Heart right ventricle (tissue), 16 donors: ENCODE data around the gene MYH4. TPM values are rescaled to one million over a fixed set of nuclear protein-coding genes. Genes with fewer than 3 reads are reported as not detected.

ENCODE experiments used
- ATAC-seq, 8 donors: fragments of 200-7000 bp; cut with Tn5 transposase; one replicate each; pipeline ENCODE4 v1.9.1; 2020; ENCODE audit warnings: mild to moderate bottlenecking in 8 of 8, moderate library complexity in 8 of 8, moderate number of reproducible peaks in 1 of 8
- DNase-seq, 2 donors: peaks; one replicate each; pipeline ENCODE4 v3.0.0-alpha.2; 2020
- H3K27ac ChIP-seq, 10 donors: fragments of 200-600 bp; sonication (generic) in 2 of 10; one replicate each; pipeline versions ENCODE4 v1.5.0 to v1.8.0; 2020 to 2022; ENCODE audit warnings: mild to moderate bottlenecking in 3 of 10
- H3K27me3 ChIP-seq, 7 donors: fragments of 200-600 bp; one replicate each; pipeline ENCODE4 v1.8.0; 2021 to 2022; ENCODE audit warnings: mild to moderate bottlenecking in 2 of 7
- H3K36me3 ChIP-seq, 9 donors: fragments of 200-600 bp; sonication (generic) in 1 of 9; one replicate each; pipeline versions ENCODE4 v1.5.0 to v1.8.0; 2020 to 2022; ENCODE audit warnings: mild to moderate bottlenecking in 2 of 9
- H3K4me1 ChIP-seq, 9 donors: fragments of 200-600 bp; sonication (generic) in 1 of 9; one replicate each; pipeline versions ENCODE4 v1.5.0 to v1.8.0; 2020 to 2022; ENCODE audit warnings: mild to moderate bottlenecking in 4 of 9
- H3K4me3 ChIP-seq, 10 donors: fragments of 200-600 bp; sonication (generic) in 2 of 10; one replicate each; pipeline versions ENCODE4 v1.5.0 to v1.8.0; 2020 to 2022; ENCODE audit warnings: mild to moderate bottlenecking in 7 of 10, moderate library complexity in 2 of 10
- H3K9me3 ChIP-seq, 11 donors: fragments of 200-600 bp in 10 of 11; sonication (generic) in 2 of 11; one replicate each; pipeline versions ENCODE4 v1.5.0 to v1.8.0; 2013 to 2022; ENCODE audit warnings: mild to moderate bottlenecking in 2 of 11, control low read depth in 1 of 11, moderate library complexity in 1 of 11
- CTCF ChIP-seq, 9 donors: fragments of 200-600 bp; sonication (generic) in 2 of 9; IDR thresholded peaks; one replicate each; pipeline versions ENCODE4 v1.5.0 to v1.8.0; 2021 to 2022; ENCODE audit warnings: antibody characterized with exemption in 9 of 9, mild to moderate bottlenecking in 5 of 9, moderate library complexity in 1 of 9
- WGBS, 2 donors: extraction: QIAGEN DNeasy Blood & Tissue Kit; methylation state at CpG; one replicate each; pipeline ENCODE4 v1.1.7; 2013; ENCODE audit warnings: inconsistent platforms in 1 of 2; 5-methylcytosine and 5-hydroxymethylcytosine counted together
- intact Hi-C, 10 donors: fragments of 100-400 bp; cut with DNase I; formaldehyde crosslinking; loops; one replicate each; pipeline versions ENCODE4 v1.11.1 to v1.14.2; 2022
- polyA plus RNA-seq, 2 donors: library from polyadenylated mRNA; stranded (reverse); fragments of 200-250 nt; gene quantifications; one replicate each; pipeline ENCODE4 v1.2.3, GENCODE V29; 2013
- total RNA-seq, 10 donors: library from RNA; stranded (reverse); fragmentation: NEBNext Ultra II Directional in 3 of 10; extraction: Animal tissue kit (Norgen Biotek cat#: 25700) in 3 of 10; gene quantifications; one replicate each; pipeline versions ENCODE4 v1.2.1 to v1.2.4, GENCODE V29; 2021 to 2023
- donor health status: Arrhythmogenic right ventricular cardiomyopathy.
- donor health status: ischemic (EF 13 %, LVEDD 7.1; RV severe dilation, severe dysfunction).
- donor health status: healthy with polysubstance abuse.
- donor health status: DM: no; HTN: yes; CAD: no.
- donor health status: DM: no; HTN: no; CAD: no.
- donor health status: ischemic (EF 25% LVEDD 6.9; RV normal size, moderate dysfunction).
- donor health status: ischemic (EF 25% LVEDD 5.7; RV mildly dilated, moderate dysfunction).
- donor health status: healthy.
- donor health status: DM: yes; HTN: yes; CAD: no.
- donor health status: Ischemic cardiomyopathy.
- donor health status: ischemic (EF 35%, LVEDD 5.7; RV mildly dilated, moderate dysfunction).
- donor health status: nonischemic (EF 11% LVEDD 7.7; RV severe dilation, severe dysfunction).
- donor health status: DM: yes; HTN: yes; CAD: no.
- donor health status: PGD.
- donor health status: ischemic (EF 29% LVEDD 5.4; RV normal size, mild dysfunction).
- donor health status: nonischemic (EF 23%, LVEDD 6.1; RV moderate dilation, normal function).

The MYH4 gene
- total and polyA plus RNA-seq, 12 donors, result not detected

- peak in 2 of 8 donors; percentile 62 to 66 for ATAC-seq
Observed at GRCh38 chr17:10513299-10514067, 44.1 kb upstream of the MYH4 start.

DNA sequence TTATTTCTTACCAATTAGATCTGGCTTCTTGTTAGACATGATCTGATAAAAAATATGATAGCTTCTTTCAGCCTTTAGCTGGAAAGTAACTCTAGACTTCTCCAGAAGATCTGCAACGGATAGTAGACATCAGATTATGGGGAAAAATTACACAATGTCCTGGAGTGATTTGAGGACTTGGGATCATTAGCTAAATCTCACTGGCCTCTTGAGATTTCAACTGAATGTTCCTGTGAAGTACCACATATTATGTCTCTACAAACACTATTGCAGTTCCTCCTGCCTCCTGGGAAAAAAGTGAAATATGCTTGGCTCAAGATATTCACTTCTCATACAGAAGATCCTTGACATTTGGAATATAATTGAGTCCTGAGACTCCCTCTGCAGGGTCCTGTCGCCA, 43.5 kb upstream of the MYH4 start:
- no peak for TF ChIP-seq CTCF (IDR thresholded peaks at IDR 0.05)
- H3K9me3 ChIP-seq, result no peaks in the 10 kb centered on the region
- peaks cover 0 to 9% (median 0%) of the 10 kb centered on the region in 9 donors for H3K4me1 ChIP-seq
- H3K4me3 ChIP-seq, result no peak overlapping the region
- H3K27ac ChIP-seq, result no peak overlapping the region
- H3K36me3 ChIP-seq, result no peaks in the 10 kb centered on the region
- H3K27me3 ChIP-seq, result no peaks in the 10 kb centered on the region
- intact Hi-C loops, result no loop called here
- ATAC-seq (no peak), DNase-seq (no peak)
- 57 to 69% methylated on average over 2 of the region's 2 CpGs for WGBS, 2 donors

More at GRCh38 chr17:10513299-10514067, 44.1 kb upstream of the MYH4 start:
- H3K4me1 ChIP-seq, result peaks cover 0 to 9% (median 0%) of the 10 kb centered on the region in 9 donors
- H3K9me3 ChIP-seq, result no peaks in the 10 kb centered on the region
- DNase-seq, result peak in 1 of 2 donors; percentile 4
- 65 to 71% methylated on average over 6 of the region's 6 CpGs for WGBS, 2 donors
- no peaks in the 10 kb centered on the region for H3K27me3 ChIP-seq
- no peaks in the 10 kb centered on the region for H3K36me3 ChIP-seq
- intact Hi-C loops, result no loop called here
- no peak overlapping the region for H3K27ac ChIP-seq
- TF ChIP-seq CTCF (IDR thresholded peaks at IDR 0.05), result no peak
- H3K4me3 ChIP-seq, result no peak overlapping the region

GRCh38 chr17:10499950-10500349, 30.6 kb upstream of the MYH4 start:
- no peaks in the 10 kb centered on the region for H3K27me3 ChIP-seq
- DNase-seq, result no peak
- no peaks in the 10 kb centered on the region for H3K36me3 ChIP-seq
- H3K4me1 ChIP-seq, result no peaks in the 10 kb centered on the region
- intact Hi-C loops, result no loop called here
- no peak overlapping the region for H3K4me3 ChIP-seq
- no peak for ATAC-seq
- no peak for TF ChIP-seq CTCF (IDR thresholded peaks at IDR 0.05)
- H3K27ac ChIP-seq, result no peak overlapping the region
- H3K9me3 ChIP-seq, result no peaks in the 10 kb centered on the region
- 81% methylated on average over 3 of the region's 3 CpGs for WGBS, 2 donors

- DNase-seq (no peak), ATAC-seq (no peak)
- WGBS, 2 donors, result 92 to 95% methylated on average over 2 of the region's 2 CpGs
- TF ChIP-seq CTCF (IDR thresholded peaks at IDR 0.05), result no peak
- intact Hi-C loops, result no loop called here
- Histone ChIP-seq H3K27me3 (no peaks in the 10 kb centered on the region), H3K9me3 (peaks cover 0 to 43% (median 25%) of the 10 kb centered on the region in 11 donors), H3K4me3 (no peak overlapping the region), H3K4me1 (no peaks in the 10 kb centered on the region), H3K27ac (no peak overlapping the region), H3K36me3 (no peaks in the 10 kb centered on the region)
Observed at GRCh38 chr17:10492004-10492403, 22.6 kb upstream of the MYH4 start.
